Left kidney (tissue), 2 donors: Measurements from ENCODE around the gene ALDH1A1. TPM values are rescaled to one million over a fixed set of nuclear protein-coding genes. Genes with fewer than 3 reads are reported as not detected.

Experiments
- DNase-seq: peaks from one replicate; pipeline ENCODE4 v3.0.0-alpha.2; 2013
- polyA plus RNA-seq: library from polyadenylated mRNA; unstranded; fragments of 120-200 nt; gene quantifications from one replicate; pipeline ENCODE4 v1.2.1, GENCODE V29; 2013; ENCODE audit not compliant: insufficient read length

The ALDH1A1 gene
- polyA plus RNA-seq, 1 donor, result 281 TPM

DNA sequence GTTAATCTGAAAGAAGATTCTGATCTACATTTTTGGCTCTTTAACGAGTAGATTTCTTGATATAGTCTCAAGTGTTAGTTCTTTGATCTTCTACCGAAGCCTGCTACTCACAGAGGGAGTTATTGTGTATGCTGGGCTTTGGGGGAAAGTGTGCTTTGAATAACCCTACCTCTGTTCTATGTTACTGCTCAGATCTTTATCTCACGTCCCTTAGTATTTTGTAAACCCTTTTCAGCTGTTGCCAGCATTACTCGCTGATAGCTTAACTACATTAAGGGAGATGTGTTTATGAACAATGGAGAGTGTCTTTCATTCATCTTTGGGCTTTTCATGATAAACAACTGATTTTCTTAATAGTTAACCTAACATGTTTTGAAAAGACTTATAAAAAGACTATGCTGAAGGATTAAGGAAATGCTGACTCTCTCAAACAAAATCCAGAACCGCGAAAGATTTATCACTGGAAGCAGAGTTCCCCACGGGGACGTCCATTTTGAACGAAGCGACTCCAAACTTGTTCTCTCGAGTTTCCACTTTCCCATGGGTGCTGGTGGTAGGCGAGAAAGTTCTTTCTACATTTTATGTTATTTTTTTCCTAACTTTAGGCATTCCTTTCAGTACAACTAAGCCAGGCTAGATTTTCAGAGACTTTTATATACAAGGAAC is 27.9 kb upstream of the ALDH1A1 start:
- DNase-seq, result no peak

DNA sequence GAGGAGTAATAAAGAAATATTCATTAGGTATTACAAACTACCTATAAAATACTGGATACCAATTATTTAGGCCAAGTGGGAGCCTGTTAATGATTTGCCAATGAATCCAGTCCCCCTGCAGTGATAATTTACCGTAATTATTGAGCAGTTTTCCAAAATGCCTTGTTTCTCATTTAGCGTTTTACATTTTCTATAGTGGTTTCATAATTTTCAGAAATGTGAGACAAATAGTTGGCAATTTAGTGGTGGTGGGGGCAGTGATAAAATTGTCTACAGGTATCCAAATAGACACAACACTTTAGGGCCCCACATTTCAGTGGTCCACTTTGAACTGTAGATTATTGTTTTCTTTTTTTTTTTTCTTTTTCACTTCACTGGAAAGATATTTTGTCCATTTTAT is 27.3 kb upstream of the ALDH1A1 start:
- no peak for DNase-seq

DNA sequence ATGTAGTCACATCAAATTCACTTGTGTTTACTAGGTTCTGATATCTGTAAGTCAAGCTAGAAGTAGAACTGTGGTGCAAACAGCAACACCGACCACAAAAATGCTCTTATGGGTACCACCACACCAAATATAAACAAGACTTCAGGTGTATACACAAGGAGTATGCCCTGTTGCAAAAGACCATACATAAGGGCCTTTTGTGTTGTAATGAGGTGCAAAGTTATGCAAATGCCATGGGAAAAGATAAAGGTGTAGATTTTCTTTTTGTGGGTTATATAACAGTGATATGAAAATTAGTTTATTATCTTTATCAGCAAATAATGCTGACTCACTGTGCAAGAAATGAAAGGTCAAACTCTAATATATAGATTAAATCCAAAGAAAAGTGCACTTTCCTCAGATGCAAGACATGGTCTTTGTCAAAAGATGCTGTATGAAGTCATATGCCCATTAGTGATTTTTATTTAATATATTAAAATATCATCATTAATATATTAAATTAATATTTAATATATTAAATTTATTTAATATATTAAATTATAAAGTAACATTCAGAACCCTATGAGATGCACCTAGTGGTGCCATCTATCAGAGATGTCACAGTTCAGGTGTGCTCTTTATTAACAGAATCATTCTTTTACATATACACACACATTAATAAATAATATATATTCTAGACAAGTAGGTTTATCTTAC is 26.7 kb upstream of the ALDH1A1 start:
- no peak for DNase-seq

- DNase-seq, result no peak
Measured at GRCh38 chr9:72978744-72979143, 25.9 kb upstream of the ALDH1A1 start.

DNA sequence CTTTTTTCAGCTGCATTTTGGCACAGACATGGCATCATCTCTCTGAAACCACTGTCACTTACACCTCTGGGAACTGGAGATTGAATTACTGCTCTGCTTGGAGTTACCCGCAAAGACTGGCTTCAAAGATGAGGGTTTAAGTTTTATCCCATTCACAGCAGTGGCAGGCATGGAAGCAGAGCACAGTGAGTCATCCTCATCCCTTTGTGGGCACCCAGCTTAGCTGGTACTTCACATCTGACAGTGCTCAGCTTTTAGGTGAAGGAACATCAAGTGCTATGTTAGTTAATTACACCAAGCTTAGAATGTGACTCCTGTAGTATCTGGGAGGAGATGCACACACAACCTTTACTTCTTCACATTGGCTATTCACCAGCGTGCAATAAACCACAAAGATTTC is 24.8 kb upstream of the ALDH1A1 start:
- DNase-seq, result no peak

DNA sequence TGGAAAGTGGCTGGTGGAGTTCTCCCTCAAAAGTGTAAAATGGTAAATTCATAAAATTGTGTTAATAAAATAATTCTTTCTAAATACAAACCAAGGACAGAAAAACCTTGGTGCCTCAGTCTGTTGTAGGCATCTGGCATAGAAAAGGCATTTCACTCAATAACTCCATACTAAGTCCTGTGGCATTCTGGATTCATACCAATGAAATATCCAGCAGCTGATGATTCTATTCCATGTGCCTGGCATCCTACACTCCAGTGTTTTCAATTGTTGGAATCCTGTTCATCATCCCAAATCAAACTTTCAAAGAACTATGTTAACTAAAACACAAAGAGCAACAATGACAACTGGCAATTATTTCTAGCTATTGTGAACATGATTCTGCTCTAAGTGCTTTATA is 21.6 kb upstream of the ALDH1A1 start:
- no peak for DNase-seq

DNA sequence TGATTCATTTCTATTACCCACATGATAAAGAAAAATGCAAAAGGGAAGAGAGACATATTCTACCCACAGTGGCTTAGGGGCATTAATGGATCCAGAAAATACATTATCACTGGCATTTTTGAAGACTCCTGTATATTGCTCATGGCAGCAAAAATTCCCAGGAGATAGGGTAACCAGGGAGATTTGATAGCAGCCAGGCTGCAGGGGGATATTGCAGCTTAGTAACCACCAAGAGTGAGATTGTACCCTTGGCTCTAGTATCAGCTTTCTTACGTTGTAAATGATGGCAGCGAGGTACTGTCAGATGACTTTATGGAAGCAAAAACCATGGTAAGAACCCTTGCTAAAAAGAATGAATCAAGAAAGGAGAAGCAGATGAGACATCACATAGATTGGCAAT is 19.8 kb upstream of the ALDH1A1 start:
- DNase-seq, result no peak

GRCh38 chr9:72971411-72971810 is 18.6 kb upstream of the ALDH1A1 start:
- no peak for DNase-seq

DNA sequence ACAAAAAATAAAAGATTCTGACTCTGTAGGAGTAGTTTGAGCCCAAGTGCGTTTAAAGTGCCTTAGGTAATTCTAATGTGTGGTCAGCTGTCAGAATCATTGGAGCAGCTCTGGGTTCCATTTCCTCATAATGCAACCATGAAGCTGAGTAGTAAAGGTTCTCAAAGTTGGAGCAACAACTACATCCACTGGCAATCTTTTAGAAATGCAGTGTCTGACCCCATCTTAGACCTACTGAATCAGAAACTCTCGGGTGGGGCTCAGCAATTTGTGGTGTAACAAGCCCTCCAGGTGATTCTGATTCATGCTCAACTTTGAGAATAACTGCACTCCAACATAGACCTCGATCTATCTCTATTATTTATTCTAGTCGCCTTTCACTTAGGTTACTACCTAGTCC is 7.6 kb upstream of the ALDH1A1 start:
- DNase-seq, result no peak

- no peak for DNase-seq
Measured at GRCh38 chr9:72958485-72959281, 5.8 kb upstream of the ALDH1A1 start.

DNA sequence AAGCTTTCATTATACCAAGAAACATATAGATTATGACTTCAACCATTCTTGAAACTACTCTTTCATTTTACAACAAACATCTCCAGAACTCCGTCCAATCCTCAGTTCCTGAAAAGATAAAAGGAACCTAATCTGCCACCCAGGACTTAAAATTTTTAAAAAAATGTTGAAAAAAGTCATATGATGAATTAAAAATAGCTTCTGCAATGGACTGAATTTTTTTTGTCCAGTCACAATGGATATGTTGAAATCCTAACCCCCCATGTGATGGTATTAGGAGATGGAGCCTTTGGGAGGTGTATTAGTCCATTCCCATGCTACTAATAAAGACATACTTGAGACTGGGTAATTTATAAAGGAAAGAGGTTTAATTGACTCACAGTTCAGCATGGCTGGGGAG is 2.7 kb upstream of the ALDH1A1 start:
- DNase-seq, result no peak

GRCh38 chr9:72955126-72955455 is 2.2 kb upstream of the ALDH1A1 start:
- no peak for DNase-seq

- no peak for DNase-seq
Measured at GRCh38 chr9:72954431-72955125, 1.7 kb upstream of the ALDH1A1 start.

DNA sequence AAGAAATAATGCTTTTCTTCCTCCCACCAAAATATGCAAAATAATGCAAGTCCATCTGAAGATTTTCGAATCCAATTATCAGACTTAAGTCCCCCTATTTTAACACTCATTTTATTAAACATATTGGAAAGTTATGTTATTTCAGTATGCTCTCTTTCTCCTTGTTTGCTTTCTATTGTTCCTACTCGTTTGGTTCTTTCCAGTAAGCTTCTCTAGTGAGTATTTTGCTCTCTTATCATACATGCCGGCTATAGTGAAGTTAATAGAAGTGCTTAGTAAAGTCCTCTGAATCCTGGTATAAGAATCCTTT is 517 bp downstream of the ALDH1A1 start:
- DNase-seq, result no peak

GRCh38 chr9:72951520-72952380 is 1.1 kb downstream of the ALDH1A1 start:
- no peak for DNase-seq

DNA sequence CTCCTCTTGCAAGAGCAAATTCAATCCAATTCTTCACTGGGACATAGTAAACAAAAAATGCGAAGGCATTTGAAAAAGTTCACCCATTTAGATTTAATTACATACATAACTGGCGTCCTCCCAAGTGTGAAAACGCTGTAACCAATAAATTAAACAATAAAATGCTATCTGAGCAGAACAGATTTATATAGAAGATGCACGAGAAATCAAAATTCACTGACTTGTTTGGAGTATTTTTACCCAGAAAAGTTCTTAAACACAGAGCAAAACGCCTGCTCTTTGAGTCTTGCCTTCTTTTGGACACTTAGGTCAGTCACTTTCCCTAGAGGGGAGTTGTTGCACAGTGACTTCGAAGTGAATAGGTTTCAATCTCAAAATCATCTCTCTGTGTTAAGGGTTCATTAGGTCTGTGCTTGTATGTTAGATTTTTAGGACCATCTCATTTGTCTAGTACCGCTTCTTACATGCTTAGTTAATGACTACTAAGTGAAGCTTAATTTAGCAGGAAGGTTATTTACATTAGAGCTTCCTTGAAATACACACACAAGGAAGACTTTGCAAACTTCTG is 1.9 kb downstream of the ALDH1A1 start:
- DNase-seq, result no peak

DNA sequence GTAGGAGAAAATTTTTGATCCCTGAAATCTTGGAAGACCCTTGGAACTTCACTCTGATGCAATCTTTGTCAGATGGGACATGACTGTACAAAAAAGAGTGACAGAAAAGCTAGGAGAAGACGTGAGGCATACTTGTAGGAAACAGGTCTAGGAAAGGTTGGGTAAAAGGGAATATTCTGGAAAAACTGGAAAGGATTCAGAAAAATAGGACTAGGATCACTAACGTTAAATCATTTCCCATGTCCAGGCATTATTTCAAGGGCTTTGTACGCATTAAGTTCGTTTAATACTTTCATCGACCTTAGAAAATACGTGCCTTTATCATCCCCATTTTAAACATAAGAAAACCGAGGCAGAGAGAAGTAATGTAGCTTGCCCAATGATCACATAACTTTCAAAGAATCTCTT is 2.9 kb downstream of the ALDH1A1 start:
- no peak for DNase-seq

DNA sequence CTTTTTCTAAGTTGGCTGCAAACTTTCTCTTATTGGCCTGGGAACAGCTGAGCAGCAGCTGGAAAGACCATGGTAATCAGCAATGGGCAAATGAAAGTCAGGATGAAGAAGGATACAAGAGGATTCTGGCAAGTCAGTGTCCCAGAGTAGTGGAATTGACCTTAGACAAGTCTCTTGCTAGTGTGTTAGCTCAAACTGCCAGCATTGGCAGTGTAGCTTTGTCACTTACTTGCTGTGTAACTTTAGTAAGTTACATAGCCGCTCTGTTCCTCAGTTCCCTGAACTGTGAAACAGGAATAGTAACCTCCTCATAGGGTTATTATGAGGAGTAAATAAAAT is 3.6 kb downstream of the ALDH1A1 start:
- DNase-seq, result no peak

DNA sequence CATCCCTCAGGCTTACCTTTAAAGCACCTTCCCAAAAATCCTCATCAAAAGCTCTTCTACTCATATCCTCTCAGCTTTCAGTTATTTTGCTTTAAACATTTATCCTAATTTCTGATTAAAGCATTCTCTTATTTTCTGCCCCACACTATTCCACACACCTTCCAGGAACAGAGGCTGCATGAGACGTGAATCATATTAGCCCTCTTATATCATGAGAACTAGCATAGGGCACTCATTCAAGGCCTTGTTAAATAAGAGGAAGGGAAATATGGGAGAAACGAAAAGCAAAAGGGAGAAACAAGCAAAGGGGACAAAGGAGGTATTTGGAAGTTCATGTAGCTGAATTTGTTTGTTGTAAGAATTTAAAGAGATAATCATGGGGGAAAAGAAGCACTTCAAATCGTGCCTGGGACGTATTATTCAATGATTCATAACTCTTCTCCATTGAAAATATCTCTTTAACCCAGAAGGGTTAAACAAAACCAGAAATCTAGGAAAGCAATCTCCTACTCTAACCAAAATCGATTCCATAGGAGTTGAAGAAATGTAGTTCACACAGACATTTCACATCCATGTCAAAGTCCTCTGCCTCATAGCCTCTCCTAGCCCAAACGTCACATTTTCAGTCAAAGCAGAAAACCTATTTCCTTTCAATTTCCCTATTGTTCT is 4.1 kb downstream of the ALDH1A1 start:
- no peak for DNase-seq

DNA sequence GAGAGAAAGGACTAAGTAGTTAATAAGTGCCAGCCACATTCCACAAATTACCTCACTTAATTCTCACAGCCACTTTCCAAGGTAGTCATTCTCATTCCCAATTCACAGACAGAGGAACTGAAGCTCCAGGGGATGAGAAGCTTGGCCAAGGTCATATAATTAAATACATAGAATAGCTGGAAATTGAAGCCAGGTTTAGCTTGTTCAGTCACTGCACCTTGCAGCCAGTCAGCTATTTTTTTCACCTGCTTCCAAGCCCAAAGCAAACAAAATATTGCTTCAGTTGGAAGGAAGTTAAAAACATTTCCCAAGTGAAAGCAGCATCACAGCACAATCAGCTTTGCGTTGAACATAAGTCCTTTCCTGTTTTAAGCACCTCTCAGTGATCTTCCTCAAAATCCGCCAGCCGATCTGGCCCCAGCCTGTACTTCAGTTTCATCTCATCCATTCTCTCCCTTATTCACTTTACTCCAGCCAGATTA is 4.8 kb downstream of the ALDH1A1 start:
- no peak for DNase-seq

- no peak for DNase-seq
Measured at GRCh38 chr9:72946821-72947220, 6.0 kb downstream of the ALDH1A1 start.
